Cardiac muscle cell (in vitro differentiated cells and primary cell): Measurements from ENCODE around the gene GPRC5B. TPM values are rescaled to one million over a fixed set of nuclear protein-coding genes. Genes with fewer than 3 reads are reported as not detected.

Experiments
- DNase-seq, 2 donors: peaks; one replicate each; pipeline versions ENCODE4 v3.0.0 to v3.0.0-alpha.2; 2010 to 2017; ENCODE audit warnings: low read depth in 1 of 2, low spot score in 1 of 2
- H3K27ac ChIP-seq: fragments of 200-600 bp; sonication (generic); 2 replicates; pipeline ENCODE4 v1.5.1; 2016
- H3K27me3 ChIP-seq: fragments of 200-600 bp; sonication (generic); 2 replicates; pipeline ENCODE4 v1.6.0; 2016; ENCODE audit warnings: control low read depth
- H3K36me3 ChIP-seq: fragments of 200-600 bp; sonication (generic); 2 replicates; pipeline ENCODE4 v1.5.1; 2016; ENCODE audit warnings: control low read depth
- H3K4me1 ChIP-seq: fragments of 200-600 bp; sonication (generic); 2 replicates; pipeline ENCODE4 v1.8.1; 2017; ENCODE audit warnings: low read depth, mild to moderate bottlenecking, mixed run types
- H3K4me3 ChIP-seq: fragments of 200-600 bp; sonication (generic); 2 replicates; pipeline ENCODE4 v1.5.1; 2016; ENCODE audit warnings: mild to moderate bottlenecking
- H3K9me3 ChIP-seq: fragments of 200-600 bp; sonication (generic); 2 replicates; pipeline ENCODE4 v1.5.1; 2017; ENCODE audit warnings: low read depth, mild to moderate bottlenecking, control low read depth
- CTCF ChIP-seq: IDR thresholded peaks from 2 replicates; pipeline ENCODE4 v1.5.1; 2012; ENCODE audit warnings: low read depth, mild to moderate bottlenecking, low read length
- polyA plus RNA-seq: library from polyadenylated mRNA; unstranded; fragments of >200 nt; fragmentation: Nextera tagmentation; extraction: Ambion mirVana; gene quantifications from 2 replicates; pipeline ENCODE4 v1.2.1, GENCODE V29; 2016
- total RNA-seq: library from RNA; depleted of rRNA; stranded (reverse); fragments of >200 nt; gene quantifications from 2 replicates; pipeline ENCODE4 v1.2.3, GENCODE V29; 2016

Gene GPRC5B
- 15.5 and 17.5 TPM in 2 replicates for total RNA-seq
- polyA plus RNA-seq, result 14.7 and 21.9 TPM in 2 replicates

GRCh38 chr16:19884611-19885450 is at the start of gene GPRC5B:
TSS of gene GPRC5B (minus strand) at chr16:19884848. CDS start at chr16:19872845, 12,003 bp downstream.
- H3K9me3 ChIP-seq, result no peaks in the 10 kb centered on the region
- DNase-seq, result peak; percentile 58 to 84
- H3K27ac ChIP-seq, result no peak within 1 kb of the TSS
- no peaks in the 10 kb centered on the region for H3K27me3 ChIP-seq
- H3K36me3 ChIP-seq, result no peaks in the 10 kb centered on the region
- TF ChIP-seq CTCF, result no peak
- H3K4me1 ChIP-seq, result peaks cover 8% of the 10 kb centered on the region
- peak within 1 kb of the TSS; percentile 83 for H3K4me3 ChIP-seq

- DNase-seq, result no peak
- no peaks in the 10 kb centered on the region for H3K4me1 ChIP-seq
Measured at GRCh38 chr16:19933740-19934139, 49.1 kb upstream of the GPRC5B start.

GRCh38 chr16:19929062-19929511 is 44.4 kb upstream of the GPRC5B start:
- TF ChIP-seq CTCF, result no peak
- Histone ChIP-seq H3K9me3 (no peaks in the 10 kb centered on the region), H3K27ac (no peak overlapping the region), H3K4me1 (no peaks in the 10 kb centered on the region), H3K27me3 (no peaks in the 10 kb centered on the region), H3K36me3 (no peaks in the 10 kb centered on the region), H3K4me3 (no peak overlapping the region)
- DNase-seq, result no peak

More at GRCh38 chr16:19933740-19934139, 49.1 kb upstream of the GPRC5B start:
- no peaks in the 10 kb centered on the region for H3K27me3 ChIP-seq
- no peaks in the 10 kb centered on the region for H3K9me3 ChIP-seq
- no peak overlapping the region for H3K4me3 ChIP-seq
- H3K36me3 ChIP-seq, result no peaks in the 10 kb centered on the region
- no peak overlapping the region for H3K27ac ChIP-seq
- TF ChIP-seq CTCF, result no peak

- Histone ChIP-seq H3K36me3 (no peaks in the 10 kb centered on the region), H3K4me1 (no peaks in the 10 kb centered on the region), H3K27me3 (no peaks in the 10 kb centered on the region), H3K27ac (no peak overlapping the region), H3K9me3 (no peaks in the 10 kb centered on the region), H3K4me3 (no peak overlapping the region)
- DNase-seq, result no peak
- no peak for TF ChIP-seq CTCF
Measured at GRCh38 chr16:19928432-19928831, 43.8 kb upstream of the GPRC5B start.

- Histone ChIP-seq H3K36me3 (no peaks in the 10 kb centered on the region), H3K27me3 (no peaks in the 10 kb centered on the region), H3K27ac (no peak overlapping the region), H3K9me3 (no peaks in the 10 kb centered on the region), H3K4me1 (no peaks in the 10 kb centered on the region), H3K4me3 (no peak overlapping the region)
- peak in 1 of 2 donors; percentile 89 for DNase-seq
- no peak for TF ChIP-seq CTCF
Measured at GRCh38 chr16:19926449-19927390, 42.1 kb upstream of the GPRC5B start.
